C4-2B (cell line): Measurements from ENCODE around the gene TDRD9.

Experiments used
- ZFX ChIP-seq: fragments of 450-650 bp; IDR thresholded peaks from 2 replicates; pipeline ENCODE4 v1.6.1; 2017
- TF ChIP-seq, protein P1 (sequence below): fragments of 450-650 bp; conservative IDR thresholded peaks from 2 replicates; pipeline ENCODE4 v1.5.1; 2017; ENCODE audit warnings: mild to moderate bottlenecking

DNA sequence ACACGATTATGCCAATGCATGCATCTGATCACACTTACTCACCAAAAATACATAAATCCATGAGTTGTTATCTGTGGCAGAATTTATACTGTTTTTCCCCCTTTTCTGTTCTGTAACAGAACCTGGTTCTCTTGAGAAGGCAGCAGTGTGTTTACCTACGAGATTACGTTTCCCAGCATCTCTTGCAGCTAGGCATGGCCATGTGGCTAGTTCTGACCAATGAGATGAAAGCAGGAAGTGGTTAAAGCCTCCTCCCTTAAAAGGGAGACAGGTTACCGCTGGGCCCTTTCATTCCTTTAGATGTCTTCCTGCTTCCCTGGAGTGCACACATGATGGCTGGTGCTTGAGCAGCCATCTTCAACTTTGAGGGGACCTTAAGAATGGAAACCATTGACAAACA lies 145.5 kb downstream of the TDRD9 start:
- TF ChIP-seq, protein P1, sequence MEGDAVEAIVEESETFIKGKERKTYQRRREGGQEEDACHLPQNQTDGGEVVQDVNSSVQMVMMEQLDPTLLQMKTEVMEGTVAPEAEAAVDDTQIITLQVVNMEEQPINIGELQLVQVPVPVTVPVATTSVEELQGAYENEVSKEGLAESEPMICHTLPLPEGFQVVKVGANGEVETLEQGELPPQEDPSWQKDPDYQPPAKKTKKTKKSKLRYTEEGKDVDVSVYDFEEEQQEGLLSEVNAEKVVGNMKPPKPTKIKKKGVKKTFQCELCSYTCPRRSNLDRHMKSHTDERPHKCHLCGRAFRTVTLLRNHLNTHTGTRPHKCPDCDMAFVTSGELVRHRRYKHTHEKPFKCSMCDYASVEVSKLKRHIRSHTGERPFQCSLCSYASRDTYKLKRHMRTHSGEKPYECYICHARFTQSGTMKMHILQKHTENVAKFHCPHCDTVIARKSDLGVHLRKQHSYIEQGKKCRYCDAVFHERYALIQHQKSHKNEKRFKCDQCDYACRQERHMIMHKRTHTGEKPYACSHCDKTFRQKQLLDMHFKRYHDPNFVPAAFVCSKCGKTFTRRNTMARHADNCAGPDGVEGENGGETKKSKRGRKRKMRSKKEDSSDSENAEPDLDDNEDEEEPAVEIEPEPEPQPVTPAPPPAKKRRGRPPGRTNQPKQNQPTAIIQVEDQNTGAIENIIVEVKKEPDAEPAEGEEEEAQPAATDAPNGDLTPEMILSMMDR = no peak
- no peak for TF ChIP-seq ZFX
